ENCODE results near the gene NECAB2.

DNA sequence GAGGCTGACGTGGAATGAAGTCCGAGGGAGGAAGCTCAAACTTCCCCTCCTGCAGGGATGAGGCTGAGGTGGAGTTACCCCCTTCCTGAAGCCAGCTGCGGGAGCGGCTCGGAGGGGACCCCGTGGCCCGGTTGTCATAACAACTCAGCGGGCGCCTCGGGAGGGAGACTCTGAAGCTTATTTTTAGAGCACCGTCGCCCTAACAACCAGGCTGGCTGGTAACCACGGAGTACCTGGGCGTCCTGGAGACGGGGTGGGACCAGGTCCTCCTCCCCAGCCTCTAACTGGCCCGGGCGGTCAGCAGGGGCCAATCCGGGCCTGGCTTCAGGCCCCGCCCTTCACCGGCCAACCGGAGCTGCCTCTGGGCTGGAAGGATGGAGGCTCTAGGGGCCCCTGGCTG is 27.7 kb downstream of the NECAB2 start:
- TF ChIP-seq, protein P1, sequence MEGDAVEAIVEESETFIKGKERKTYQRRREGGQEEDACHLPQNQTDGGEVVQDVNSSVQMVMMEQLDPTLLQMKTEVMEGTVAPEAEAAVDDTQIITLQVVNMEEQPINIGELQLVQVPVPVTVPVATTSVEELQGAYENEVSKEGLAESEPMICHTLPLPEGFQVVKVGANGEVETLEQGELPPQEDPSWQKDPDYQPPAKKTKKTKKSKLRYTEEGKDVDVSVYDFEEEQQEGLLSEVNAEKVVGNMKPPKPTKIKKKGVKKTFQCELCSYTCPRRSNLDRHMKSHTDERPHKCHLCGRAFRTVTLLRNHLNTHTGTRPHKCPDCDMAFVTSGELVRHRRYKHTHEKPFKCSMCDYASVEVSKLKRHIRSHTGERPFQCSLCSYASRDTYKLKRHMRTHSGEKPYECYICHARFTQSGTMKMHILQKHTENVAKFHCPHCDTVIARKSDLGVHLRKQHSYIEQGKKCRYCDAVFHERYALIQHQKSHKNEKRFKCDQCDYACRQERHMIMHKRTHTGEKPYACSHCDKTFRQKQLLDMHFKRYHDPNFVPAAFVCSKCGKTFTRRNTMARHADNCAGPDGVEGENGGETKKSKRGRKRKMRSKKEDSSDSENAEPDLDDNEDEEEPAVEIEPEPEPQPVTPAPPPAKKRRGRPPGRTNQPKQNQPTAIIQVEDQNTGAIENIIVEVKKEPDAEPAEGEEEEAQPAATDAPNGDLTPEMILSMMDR (IDR thresholded peaks at IDR 0.05) = no peak
- no peak for TF ChIP-seq POLR2AphosphoS5 (IDR thresholded peaks at IDR 0.05)

Data from gastroesophageal sphincter (tissue), 3 donors.